HL-60 (cell line): ENCODE results near the gene FNDC5.

ENCODE experiments used
- GABPA ChIP-seq: IDR thresholded peaks from 2 replicates; pipeline ENCODE4 v1.6.1; 2012; ENCODE audit warnings: low read depth
- POLR2AphosphoS5 ChIP-seq: IDR thresholded peaks from 2 replicates; pipeline ENCODE4 v1.6.1; 2012; ENCODE audit warnings: low read depth
- TF ChIP-seq, protein P1 (sequence below): IDR thresholded peaks from one replicate; pipeline ENCODE4 v1.5.1; 2011; ENCODE audit warnings: low read length, control low read depth, inconsistent platforms; ENCODE audit not compliant: insufficient read depth
- TF ChIP-seq, protein P2 (sequence below): IDR thresholded peaks from 2 replicates; pipeline ENCODE4 v1.6.1; 2012; ENCODE audit warnings: low read depth; ENCODE audit not compliant: insufficient replicate concordance

GRCh38 chr1:32893198-32894018, 22.7 kb upstream of the FNDC5 start:
- TF ChIP-seq GABPA: no peak
- TF ChIP-seq, protein P1, sequence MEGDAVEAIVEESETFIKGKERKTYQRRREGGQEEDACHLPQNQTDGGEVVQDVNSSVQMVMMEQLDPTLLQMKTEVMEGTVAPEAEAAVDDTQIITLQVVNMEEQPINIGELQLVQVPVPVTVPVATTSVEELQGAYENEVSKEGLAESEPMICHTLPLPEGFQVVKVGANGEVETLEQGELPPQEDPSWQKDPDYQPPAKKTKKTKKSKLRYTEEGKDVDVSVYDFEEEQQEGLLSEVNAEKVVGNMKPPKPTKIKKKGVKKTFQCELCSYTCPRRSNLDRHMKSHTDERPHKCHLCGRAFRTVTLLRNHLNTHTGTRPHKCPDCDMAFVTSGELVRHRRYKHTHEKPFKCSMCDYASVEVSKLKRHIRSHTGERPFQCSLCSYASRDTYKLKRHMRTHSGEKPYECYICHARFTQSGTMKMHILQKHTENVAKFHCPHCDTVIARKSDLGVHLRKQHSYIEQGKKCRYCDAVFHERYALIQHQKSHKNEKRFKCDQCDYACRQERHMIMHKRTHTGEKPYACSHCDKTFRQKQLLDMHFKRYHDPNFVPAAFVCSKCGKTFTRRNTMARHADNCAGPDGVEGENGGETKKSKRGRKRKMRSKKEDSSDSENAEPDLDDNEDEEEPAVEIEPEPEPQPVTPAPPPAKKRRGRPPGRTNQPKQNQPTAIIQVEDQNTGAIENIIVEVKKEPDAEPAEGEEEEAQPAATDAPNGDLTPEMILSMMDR: no peak
- no peak for TF ChIP-seq POLR2AphosphoS5
- TF ChIP-seq, protein P2, sequence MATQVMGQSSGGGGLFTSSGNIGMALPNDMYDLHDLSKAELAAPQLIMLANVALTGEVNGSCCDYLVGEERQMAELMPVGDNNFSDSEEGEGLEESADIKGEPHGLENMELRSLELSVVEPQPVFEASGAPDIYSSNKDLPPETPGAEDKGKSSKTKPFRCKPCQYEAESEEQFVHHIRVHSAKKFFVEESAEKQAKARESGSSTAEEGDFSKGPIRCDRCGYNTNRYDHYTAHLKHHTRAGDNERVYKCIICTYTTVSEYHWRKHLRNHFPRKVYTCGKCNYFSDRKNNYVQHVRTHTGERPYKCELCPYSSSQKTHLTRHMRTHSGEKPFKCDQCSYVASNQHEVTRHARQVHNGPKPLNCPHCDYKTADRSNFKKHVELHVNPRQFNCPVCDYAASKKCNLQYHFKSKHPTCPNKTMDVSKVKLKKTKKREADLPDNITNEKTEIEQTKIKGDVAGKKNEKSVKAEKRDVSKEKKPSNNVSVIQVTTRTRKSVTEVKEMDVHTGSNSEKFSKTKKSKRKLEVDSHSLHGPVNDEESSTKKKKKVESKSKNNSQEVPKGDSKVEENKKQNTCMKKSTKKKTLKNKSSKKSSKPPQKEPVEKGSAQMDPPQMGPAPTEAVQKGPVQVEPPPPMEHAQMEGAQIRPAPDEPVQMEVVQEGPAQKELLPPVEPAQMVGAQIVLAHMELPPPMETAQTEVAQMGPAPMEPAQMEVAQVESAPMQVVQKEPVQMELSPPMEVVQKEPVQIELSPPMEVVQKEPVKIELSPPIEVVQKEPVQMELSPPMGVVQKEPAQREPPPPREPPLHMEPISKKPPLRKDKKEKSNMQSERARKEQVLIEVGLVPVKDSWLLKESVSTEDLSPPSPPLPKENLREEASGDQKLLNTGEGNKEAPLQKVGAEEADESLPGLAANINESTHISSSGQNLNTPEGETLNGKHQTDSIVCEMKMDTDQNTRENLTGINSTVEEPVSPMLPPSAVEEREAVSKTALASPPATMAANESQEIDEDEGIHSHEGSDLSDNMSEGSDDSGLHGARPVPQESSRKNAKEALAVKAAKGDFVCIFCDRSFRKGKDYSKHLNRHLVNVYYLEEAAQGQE: no peak
